K562 (cell line): Measurements from ENCODE around the gene PMPCA. TPM values are rescaled to one million over a fixed set of nuclear protein-coding genes. Genes with fewer than 3 reads are reported as not detected.

Experiments
- ATAC-seq: fragments of 200-7000 bp; cut with Tn5 transposase; 3 replicates; pipeline ENCODE4 v1.9.1; 2020; ENCODE audit warnings: moderate library complexity
- BruUV-seq: library from RNA; stranded (reverse); fragments of 400-500 nt; replicated peaks from 2 replicates; lab custom pipeline; 2021; lab: Mats Ljungman, UMichigan
- CTCF ChIA-PET: fragments of 300-600 bp; formaldehyde crosslinking; extraction: SDS; loops from one replicate; lab custom pipeline; 2021; ENCODE audit warnings: low intra/inter-chr PET ratio; lab: Yijun Ruan, JAX
- POLR2A ChIA-PET: fragments of 300-600, 350-650 bp; sonication (Branson Sonifier 250); formaldehyde crosslinking; extraction: SDS; loops from one replicate; lab custom pipeline; 2021; ENCODE audit warnings: antibody characterized with exemption, inconsistent platforms; lab: Yijun Ruan, JAX
- DNase-seq, 4 experiments: peaks; one replicate each; pipeline versions ENCODE4 v3.0.0 to v3.0.0-alpha.2; 2011 to 2018; ENCODE audit warnings: low spot score in 3 of 4, mixed read lengths in 3 of 4; ENCODE audit errors: extremely low read depth in 1 of 4
- FAIRE-seq: peaks from 2 replicates; lab custom pipeline; 2011; peaks lifted over from hg19 to GRCh38; lab: Jason Lieb, UNC
- H2AFZ ChIP-seq: 2 replicates; pipeline ENCODE4 v1.6.0; 2011; ENCODE audit warnings: low read depth, low read length, control low read depth, inconsistent platforms
- H3K27ac ChIP-seq: fragments of 200-600 bp; 3 replicates; pipeline ENCODE4 v1.8.0; 2011; ENCODE audit warnings: low read depth, mild to moderate bottlenecking, control low read depth, inconsistent platforms, low read length, moderate library complexity, mixed read lengths; ENCODE audit errors: extremely low read depth
- H3K27me3 ChIP-seq, 2 experiments: fragments of 300-600 bp in 1 of 2; 2 replicates in 1 of 2; 3 replicates in 1 of 2; pipeline versions ENCODE4 v1.6.0 to v1.8.0; 2011; ENCODE audit warnings: inconsistent platforms in 2 of 2, low read length in 2 of 2, mild to moderate bottlenecking in 1 of 2, mixed read lengths in 1 of 2, moderate library complexity in 1 of 2; ENCODE audit not compliant: control insufficient read depth in 2 of 2, insufficient read depth in 2 of 2
- H3K36me3 ChIP-seq: fragments of 300-600 bp; 3 replicates; pipeline ENCODE4 v1.8.0; 2011; ENCODE audit warnings: mild to moderate bottlenecking, low read length, inconsistent platforms; ENCODE audit not compliant: control insufficient read depth, insufficient read depth
- H3K4me1 ChIP-seq, 2 experiments: fragments of 200-600 bp in 1 of 2; replicated peaks in 1 of 2; 2 replicates in 1 of 2; 3 replicates in 1 of 2; pipeline versions ENCODE4 v1.5.1 to v1.8.0; 2011; ENCODE audit warnings: inconsistent platforms in 2 of 2, low read length in 2 of 2, mild to moderate bottlenecking in 1 of 2, mixed read lengths in 1 of 2, moderate library complexity in 1 of 2; ENCODE audit not compliant: control insufficient read depth in 2 of 2, insufficient read depth in 2 of 2
- H3K4me2 ChIP-seq: 2 replicates; pipeline ENCODE4 v1.6.1; 2011; ENCODE audit warnings: low read length, control low read depth, inconsistent platforms, mixed read lengths; ENCODE audit not compliant: insufficient read depth
- H3K4me3 ChIP-seq: fragments of 200-600 bp; sonication (generic), shearing (Covaris generic); 2 replicates; pipeline ENCODE4 v1.5.1; 2016; ENCODE audit warnings: control low read depth, inconsistent platforms
- H3K79me2 ChIP-seq: fragments of 200-600 bp; 3 replicates; pipeline ENCODE4 v1.8.0; 2011; ENCODE audit warnings: low read length, inconsistent platforms; ENCODE audit not compliant: control insufficient read depth, insufficient read depth
- H3K9ac ChIP-seq, 2 experiments: 2 replicates each; pipeline versions ENCODE4 v1.6.0 to v1.6.1; 2011; ENCODE audit warnings: low read depth in 2 of 2, low read length in 2 of 2, control low read depth in 1 of 2, inconsistent platforms in 1 of 2, mild to moderate bottlenecking in 1 of 2, mixed read lengths in 1 of 2; ENCODE audit not compliant: insufficient read depth in 1 of 2
- H3K9me1 ChIP-seq: one replicate; pipeline ENCODE4 v1.6.0; 2011; ENCODE audit warnings: inconsistent platforms, mild to moderate bottlenecking, low read length, moderate library complexity; ENCODE audit not compliant: control insufficient read depth, insufficient read depth
- H3K9me3 ChIP-seq: replicated peaks from 2 replicates; pipeline ENCODE4 v1.5.1; 2011; ENCODE audit warnings: low read depth, low read length, inconsistent platforms; ENCODE audit not compliant: control insufficient read depth, insufficient read depth
- H4K20me1 ChIP-seq: replicated peaks from 2 replicates; pipeline ENCODE4 v1.6.1; 2011; ENCODE audit warnings: low read length, inconsistent platforms, mixed read lengths; ENCODE audit not compliant: control insufficient read depth, insufficient read depth
- ASH1L ChIP-seq: fragments of 450-650 bp; IDR thresholded peaks from 2 replicates; pipeline ENCODE4 v1.6.1; 2018; ENCODE audit warnings: borderline replicate concordance, mild to moderate bottlenecking, low read depth; ENCODE audit not compliant: partially characterized antibody
- BRD4 ChIP-seq: fragments of 200-600 bp; sonication (generic); IDR thresholded peaks from 2 replicates; pipeline ENCODE4 v1.6.1; 2017; ENCODE audit warnings: inconsistent platforms
- KHSRP ChIP-seq: fragments of 450-650 bp; IDR thresholded peaks from 2 replicates; pipeline ENCODE4 v1.6.1; 2017
- NCOA4 ChIP-seq: fragments of 450-650 bp; IDR thresholded peaks from 2 replicates; pipeline ENCODE4 v1.6.1; 2018; ENCODE audit warnings: mild to moderate bottlenecking; ENCODE audit not compliant: partially characterized antibody
- NFE2 ChIP-seq: IDR thresholded peaks from 2 replicates; pipeline ENCODE4 v1.6.1; 2014; ENCODE audit warnings: antibody characterized with exemption, low read depth
- PHB ChIP-seq: fragments of 250-450 bp; sonication (Bioruptor Pico); IDR thresholded peaks from 2 replicates; pipeline ENCODE4 v1.5.0; 2021
- PHB2 ChIP-seq: fragments of 450-650 bp; IDR thresholded peaks from 2 replicates; pipeline ENCODE4 v1.6.1; 2017; ENCODE audit warnings: low read depth
- RAD21 ChIP-seq, 2 experiments: fragments of 250-450 bp in 1 of 2; fragments of 450-650 bp in 1 of 2; sonication (Bioruptor Pico) in 1 of 2; formaldehyde crosslinking in 1 of 2; IDR thresholded peaks in 1 of 2; conservative IDR thresholded peaks in 1 of 2; 2 replicates each; pipeline versions ENCODE4 v1.4.0 to v1.8.0; 2020 to 2022; ENCODE audit warnings: mild to moderate bottlenecking in 2 of 2, moderate library complexity in 1 of 2
- RHOXF2B ChIP-seq: fragments of 250-450 bp; sonication (Bioruptor Pico); conservative IDR thresholded peaks from 2 replicates; pipeline ENCODE4 v1.5.1; 2021
- RNF2 ChIP-seq: sonication (generic); IDR thresholded peaks from 2 replicates; pipeline ENCODE4 v1.6.1; 2016
- SMAD3 ChIP-seq: fragments of 450-650 bp; formaldehyde crosslinking; conservative IDR thresholded peaks from 2 replicates; pipeline ENCODE4 v1.4.0; 2020; ENCODE audit warnings: mild to moderate bottlenecking
- ZNF41 ChIP-seq: fragments of 250-450 bp; sonication (Bioruptor Pico); conservative IDR thresholded peaks from 2 replicates; pipeline ENCODE4 v1.4.0; 2020; ENCODE audit warnings: mild to moderate bottlenecking
- ZSCAN29 ChIP-seq: fragments of 450-650 bp; IDR thresholded peaks from 2 replicates; pipeline ENCODE4 v1.6.1; 2017
- WGBS: fragments of 100-300 bp; shearing (Covaris generic); methylation state at CpG from one replicate; pipeline ENCODE4 v1.1.6; 2016; ENCODE audit warnings: low coverage, mixed read lengths; ENCODE audit not compliant: insufficient coverage; ENCODE audit errors: missing lambda C conversion rate; 5-methylcytosine and 5-hydroxymethylcytosine counted together
- in situ Hi-C: fragments of 300-500 bp; cut with MboI; formaldehyde crosslinking; loops from 4 replicates; pipeline ENCODE4 v1.15.0; 2018; ENCODE audit warnings: inconsistent platforms, mixed read lengths
- intact Hi-C: fragments of 100-400 bp; cut with micrococcal nuclease; formaldehyde crosslinking; loops from 2 replicates; pipeline ENCODE4 v1.14.2; 2022
- polyA plus RNA-seq, 8 experiments: library from polyadenylated mRNA; depleted of rRNA in 4 of 8; stranded (reverse) in 5 of 8; unstranded in 3 of 8; fragments of >200 nt; fragmentation: Nextera tagmentation in 2 of 8; fragmentation: Illumina TruSeq in 1 of 8; extraction: Ambion mirVana in 2 of 8; extraction: Trizol in 1 of 8; gene quantifications; 2 replicates each; pipeline versions ENCODE4 v1.2.1 to v1.2.3, GENCODE V29; 2011 to 2014; ENCODE audit warnings: inconsistent platforms in 1 of 8, missing spikeins in 1 of 8
- total RNA-seq, 7 experiments: library from RNA; depleted of rRNA in 6 of 7; stranded (reverse); fragments of >200 nt in 6 of 7; fragmentation: Illumina TruSeq in 2 of 7; extraction: Trizol in 2 of 7; gene quantifications; 2 replicates each; pipeline versions ENCODE4 v1.2.1 to v1.2.3, GENCODE V29; 2011 to 2021; ENCODE audit warnings: low replicate concordance in 1 of 7
- TF ChIP-seq, protein P1 (sequence below): fragments of 250-450 bp; sonication (Bioruptor Pico); IDR thresholded peaks from 2 replicates; pipeline ENCODE4 v1.8.0; 2021; ENCODE audit warnings: moderate library complexity, mild to moderate bottlenecking, inconsistent platforms
- TF ChIP-seq, protein P2 (sequence below), 2 experiments: IDR thresholded peaks; 2 replicates each; pipeline ENCODE4 v1.6.1; 2012; ENCODE audit warnings: improper control_type of control experiment in 2 of 2, low read depth in 2 of 2, low read length in 2 of 2, borderline replicate concordance in 1 of 2
- TF ChIP-seq, protein P3 (sequence below): fragments of 250-450 bp; sonication (Bioruptor Pico); IDR thresholded peaks from 2 replicates; pipeline ENCODE4 v1.8.0; 2022; ENCODE audit warnings: inconsistent platforms, mild to moderate bottlenecking, moderate library complexity, borderline replicate concordance
- TF ChIP-seq, protein P4 (sequence below): fragments of 250-450 bp; sonication (Bioruptor Pico); IDR thresholded peaks from 2 replicates; pipeline ENCODE4 v1.6.1; 2021; ENCODE audit warnings: mild to moderate bottlenecking

Gene PMPCA
- total and polyA plus RNA-seq, 9 of the 15 experiments (the other 6 are each of a cell fraction or from before 2014, with no cell fraction given): 23.9 to 143 (median 86.6) TPM

DNA sequence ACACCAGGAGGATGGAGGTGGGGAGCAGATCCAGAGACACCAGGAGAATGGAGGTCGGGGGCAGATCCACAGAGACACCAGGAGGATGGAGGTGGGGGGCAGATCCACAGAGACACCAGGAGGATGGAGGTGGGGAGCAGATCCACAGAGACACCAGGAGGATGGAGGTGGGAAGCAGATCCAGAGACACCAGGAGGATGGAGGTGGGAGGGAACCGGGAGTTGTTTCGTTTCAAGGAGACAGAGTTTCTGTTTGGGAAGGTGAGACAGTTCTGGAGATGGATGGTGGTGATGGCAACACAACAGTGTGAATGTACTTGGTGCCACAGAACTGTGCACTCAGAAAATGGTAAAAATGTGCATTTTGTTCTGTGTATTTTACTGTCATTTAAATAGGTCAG lies 38.2 kb downstream of the PMPCA start:
- no peaks in the 10 kb centered on the region for H3K9me3 ChIP-seq
- POLR2A ChIA-PET: interaction anchor here (1.3 to 1.5 kb wide), 2 partner anchors 8 to 9 kb away, joined by 4 read pairs; no protein-coding TSS in a partner anchor
- no peak overlapping the region for H3K27ac ChIP-seq
- no peaks in the 10 kb centered on the region for H3K27me3 ChIP-seq
- H3K9ac ChIP-seq: no peak overlapping the region
- DNase-seq (no peak), ATAC-seq (no peak), FAIRE-seq (no peak)
- no peak overlapping the region for H3K4me2 ChIP-seq
- intact Hi-C loops: no loop called here
- no peaks in the 10 kb centered on the region for H3K9me1 ChIP-seq
- CTCF ChIA-PET: no interaction called here
- no TSS peak for BruUV-seq
- 94% methylated on average over 2 of the region's 3 CpGs for WGBS
- no peaks in the 10 kb centered on the region for H3K79me2 ChIP-seq
- H2AFZ ChIP-seq: no peak overlapping the region
- H4K20me1 ChIP-seq: peaks cover 6% of the 10 kb centered on the region; the same call in 1 of the 2 replicates
- H3K36me3 ChIP-seq: peaks cover 86% of the 10 kb centered on the region
- in situ Hi-C loops: no loop called here
- TF ChIP-seq, protein P1, sequence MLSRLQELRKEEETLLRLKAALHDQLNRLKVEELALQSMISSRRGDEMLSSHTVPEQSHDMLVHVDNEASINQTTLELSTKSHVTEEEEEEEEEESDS: no peak
- TF ChIP-seq ZNF41 (CRISPR knock-in tag) (no peak), RAD21 (CRISPR knock-in tag; conservative IDR thresholded peaks at IDR 0.05 in 1 of 2, IDR thresholded peaks at IDR 0.05 in 1 of 2) (no peak), PHB2 (no peak), KHSRP (no peak), RNF2 (no peak), ZSCAN29 (no peak), BRD4 (no peak), PHB (CRISPR knock-in tag) (no peak), ASH1L (no peak), NFE2 (no peak), NCOA4 (no peak), RHOXF2B (CRISPR knock-in tag) (no peak), SMAD3 (CRISPR knock-in tag) (no peak)
- TF ChIP-seq, protein P2, sequence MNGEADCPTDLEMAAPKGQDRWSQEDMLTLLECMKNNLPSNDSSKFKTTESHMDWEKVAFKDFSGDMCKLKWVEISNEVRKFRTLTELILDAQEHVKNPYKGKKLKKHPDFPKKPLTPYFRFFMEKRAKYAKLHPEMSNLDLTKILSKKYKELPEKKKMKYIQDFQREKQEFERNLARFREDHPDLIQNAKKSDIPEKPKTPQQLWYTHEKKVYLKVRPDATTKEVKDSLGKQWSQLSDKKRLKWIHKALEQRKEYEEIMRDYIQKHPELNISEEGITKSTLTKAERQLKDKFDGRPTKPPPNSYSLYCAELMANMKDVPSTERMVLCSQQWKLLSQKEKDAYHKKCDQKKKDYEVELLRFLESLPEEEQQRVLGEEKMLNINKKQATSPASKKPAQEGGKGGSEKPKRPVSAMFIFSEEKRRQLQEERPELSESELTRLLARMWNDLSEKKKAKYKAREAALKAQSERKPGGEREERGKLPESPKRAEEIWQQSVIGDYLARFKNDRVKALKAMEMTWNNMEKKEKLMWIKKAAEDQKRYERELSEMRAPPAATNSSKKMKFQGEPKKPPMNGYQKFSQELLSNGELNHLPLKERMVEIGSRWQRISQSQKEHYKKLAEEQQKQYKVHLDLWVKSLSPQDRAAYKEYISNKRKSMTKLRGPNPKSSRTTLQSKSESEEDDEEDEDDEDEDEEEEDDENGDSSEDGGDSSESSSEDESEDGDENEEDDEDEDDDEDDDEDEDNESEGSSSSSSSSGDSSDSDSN (IDR thresholded peaks at IDR 0.05; ENCODE audit: borderline replicate concordance in 1 of 2, low read depth in 2 of 2, low read length in 2 of 2): no peak
- TF ChIP-seq, protein P3, sequence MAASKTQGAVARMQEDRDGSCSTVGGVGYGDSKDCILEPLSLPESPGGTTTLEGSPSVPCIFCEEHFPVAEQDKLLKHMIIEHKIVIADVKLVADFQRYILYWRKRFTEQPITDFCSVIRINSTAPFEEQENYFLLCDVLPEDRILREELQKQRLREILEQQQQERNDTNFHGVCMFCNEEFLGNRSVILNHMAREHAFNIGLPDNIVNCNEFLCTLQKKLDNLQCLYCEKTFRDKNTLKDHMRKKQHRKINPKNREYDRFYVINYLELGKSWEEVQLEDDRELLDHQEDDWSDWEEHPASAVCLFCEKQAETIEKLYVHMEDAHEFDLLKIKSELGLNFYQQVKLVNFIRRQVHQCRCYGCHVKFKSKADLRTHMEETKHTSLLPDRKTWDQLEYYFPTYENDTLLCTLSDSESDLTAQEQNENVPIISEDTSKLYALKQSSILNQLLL: no peak
- TF ChIP-seq, protein P4, sequence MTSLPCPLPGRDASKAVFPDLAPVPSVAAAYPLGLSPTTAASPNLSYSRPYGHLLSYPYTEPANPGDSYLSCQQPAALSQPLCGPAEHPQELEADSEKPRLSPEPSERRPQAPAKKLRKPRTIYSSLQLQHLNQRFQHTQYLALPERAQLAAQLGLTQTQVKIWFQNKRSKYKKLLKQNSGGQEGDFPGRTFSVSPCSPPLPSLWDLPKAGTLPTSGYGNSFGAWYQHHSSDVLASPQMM (CRISPR knock-in tag): no peak
- no peaks in the 10 kb centered on the region for H3K4me1 ChIP-seq
- no peak overlapping the region for H3K4me3 ChIP-seq
